ENCODE measurements around the gene PLCE1. TPM values are rescaled to one million over a fixed set of nuclear protein-coding genes. Genes with fewer than 3 reads are reported as not detected.

PLCE1 gene
- total and polyA plus RNA-seq, 2 of the 13 experiments (the other 11 are each of a cell fraction or from before 2014, with no cell fraction given) = 0.04 TPM; not detected in 1

DNA sequence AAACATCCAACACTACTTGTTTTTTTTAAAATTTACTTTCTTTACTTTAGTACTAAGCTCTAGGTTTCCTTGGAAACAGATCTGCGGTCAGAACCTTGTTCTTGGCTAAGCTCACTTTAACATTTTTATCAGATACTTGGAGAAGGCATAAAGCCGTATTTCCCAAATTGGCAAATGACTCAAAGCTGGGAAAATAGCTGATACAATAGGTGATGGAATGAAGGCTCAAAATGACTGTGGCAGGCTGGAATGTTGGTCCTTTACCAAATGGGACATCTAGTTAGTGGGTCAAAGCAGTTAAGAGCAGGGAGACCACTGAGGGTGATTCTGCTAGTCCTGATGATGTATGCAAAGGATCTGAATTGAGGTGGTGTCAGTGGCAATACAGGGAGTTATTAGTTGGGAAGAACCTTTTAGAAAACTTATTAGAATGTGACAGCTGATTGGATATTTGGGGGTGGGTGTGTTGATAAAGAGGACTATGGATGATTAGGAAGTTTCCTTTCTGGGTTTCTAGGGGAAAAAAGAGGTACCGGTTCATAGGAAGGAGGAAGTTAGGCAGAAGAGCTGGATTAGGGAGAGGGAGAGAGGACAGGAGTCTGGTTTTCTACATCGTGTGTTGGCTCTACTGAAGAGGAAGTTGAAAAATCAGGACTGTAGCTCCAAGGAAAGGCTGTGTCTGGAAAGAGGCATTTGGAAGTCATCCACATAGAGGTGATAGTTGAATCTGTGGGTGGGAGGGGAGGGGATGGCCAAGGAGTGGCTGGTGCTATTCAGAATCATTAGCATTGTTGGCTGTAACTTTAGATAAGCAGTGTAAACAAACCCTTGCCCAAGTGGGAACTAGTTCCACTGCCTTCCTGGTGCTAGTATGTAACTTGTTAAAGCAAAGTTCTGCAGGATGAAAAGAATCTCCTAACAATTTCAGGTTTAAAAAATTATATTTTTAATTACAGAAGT lies 13.1 kb downstream of the PLCE1 start:
- ChIA-PET POLR2A (no interaction called here), CTCF (ENCODE audit: low intra/inter-chr PET ratio, low total read pairs) (no interaction called here)
- WGBS (ENCODE audit: low lambda C conversion rate) = 55% methylated on average over 4 of the region's 4 CpGs
- DNase-seq (ENCODE audit: low spot score) (no peak), FAIRE-seq (no peak), ATAC-seq (no peak)
- intact Hi-C loops (cut with micrococcal nuclease; ENCODE audit: unreplicated experiment) = no loop called here
- Histone ChIP-seq H3K4me3 (replicated peaks in 1 of 3; ENCODE audit: insufficient read depth in 1 of 3, low read depth in 2 of 3, low read length in 3 of 3) (no peak overlapping the region), H3K27ac (ENCODE audit: extremely low read length, insufficient read depth, low read length) (no peak overlapping the region), H3K9ac (ENCODE audit: insufficient read depth, low read depth, low read length) (no peak overlapping the region), H4K20me1 (ENCODE audit: insufficient read depth, low read length) (no peaks in the 10 kb centered on the region), H3K79me2 (ENCODE audit: insufficient read depth, low read length) (no peaks in the 10 kb centered on the region), H2AFZ (ENCODE audit: low read length) (no peak overlapping the region), H3K27me3 (ENCODE audit: control insufficient read depth in 1 of 2, insufficient read depth in 2 of 2, low read length in 2 of 2) (no peaks in the 10 kb centered on the region), H3K9me3 (ENCODE audit: low read length) (no peaks in the 10 kb centered on the region), H3K4me1 (ENCODE audit: insufficient read depth, low read length) (no peaks in the 10 kb centered on the region), H3K36me3 (replicated peaks in 1 of 2; ENCODE audit: control insufficient read depth in 1 of 2, insufficient read depth in 2 of 2, low read length in 2 of 2) (no peaks in the 10 kb centered on the region), H3K4me2 (ENCODE audit: low read depth, low read length) (no peak overlapping the region)
- BruUV-seq (replicated peaks) = no TSS peak
- in situ Hi-C loops (cut with HindIII; ENCODE audit: extremely low pct_ligation_motif_present, low pct_unique_long_range_greater_than_20kb) = no loop called here
- TF ChIP-seq, protein P1, sequence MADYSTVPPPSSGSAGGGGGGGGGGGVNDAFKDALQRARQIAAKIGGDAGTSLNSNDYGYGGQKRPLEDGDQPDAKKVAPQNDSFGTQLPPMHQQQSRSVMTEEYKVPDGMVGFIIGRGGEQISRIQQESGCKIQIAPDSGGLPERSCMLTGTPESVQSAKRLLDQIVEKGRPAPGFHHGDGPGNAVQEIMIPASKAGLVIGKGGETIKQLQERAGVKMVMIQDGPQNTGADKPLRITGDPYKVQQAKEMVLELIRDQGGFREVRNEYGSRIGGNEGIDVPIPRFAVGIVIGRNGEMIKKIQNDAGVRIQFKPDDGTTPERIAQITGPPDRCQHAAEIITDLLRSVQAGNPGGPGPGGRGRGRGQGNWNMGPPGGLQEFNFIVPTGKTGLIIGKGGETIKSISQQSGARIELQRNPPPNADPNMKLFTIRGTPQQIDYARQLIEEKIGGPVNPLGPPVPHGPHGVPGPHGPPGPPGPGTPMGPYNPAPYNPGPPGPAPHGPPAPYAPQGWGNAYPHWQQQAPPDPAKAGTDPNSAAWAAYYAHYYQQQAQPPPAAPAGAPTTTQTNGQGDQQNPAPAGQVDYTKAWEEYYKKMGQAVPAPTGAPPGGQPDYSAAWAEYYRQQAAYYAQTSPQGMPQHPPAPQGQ (CRISPR knock-in tag; IDR thresholded peaks at IDR 0.05; ENCODE audit: borderline replicate concordance) = no peak
- TF ChIP-seq ZNF782 (CRISPR knock-in tag; IDR thresholded peaks at IDR 0.05; ENCODE audit: borderline replicate concordance) (no peak), STAG1 (CRISPR knock-in tag; IDR thresholded peaks at IDR 0.05) (no peak), NCOA2 (CRISPR knock-in tag; IDR thresholded peaks at IDR 0.05) (no peak), CBX5 (CRISPR knock-in tag; IDR thresholded peaks at IDR 0.05; ENCODE audit: borderline replicate concordance) (no peak), ZNF234 (CRISPR knock-in tag; conservative IDR thresholded peaks at IDR 0.05) (no peak), CREB1 (IDR thresholded peaks at IDR 0.05) (no peak), CREB1 (CRISPR knock-in tag; IDR thresholded peaks at IDR 0.05) (no peak), CCDC6 (CRISPR knock-in tag; IDR thresholded peaks at IDR 0.05) (no peak), ZNF230 (CRISPR knock-in tag; IDR thresholded peaks at IDR 0.05) (no peak), ZBTB21 (CRISPR knock-in tag; IDR thresholded peaks at IDR 0.05) (no peak), ATF7 (IDR thresholded peaks at IDR 0.05) (no peak), ATF7 (CRISPR knock-in tag; IDR thresholded peaks at IDR 0.05) (no peak), SNAI1 (CRISPR knock-in tag; IDR thresholded peaks at IDR 0.05; ENCODE audit: borderline replicate concordance) (no peak), AHR (CRISPR knock-in tag; IDR thresholded peaks at IDR 0.05) (no peak), ZNF263 (CRISPR knock-in tag; IDR thresholded peaks at IDR 0.05) (no peak)
- TF ChIP-seq, protein P2, sequence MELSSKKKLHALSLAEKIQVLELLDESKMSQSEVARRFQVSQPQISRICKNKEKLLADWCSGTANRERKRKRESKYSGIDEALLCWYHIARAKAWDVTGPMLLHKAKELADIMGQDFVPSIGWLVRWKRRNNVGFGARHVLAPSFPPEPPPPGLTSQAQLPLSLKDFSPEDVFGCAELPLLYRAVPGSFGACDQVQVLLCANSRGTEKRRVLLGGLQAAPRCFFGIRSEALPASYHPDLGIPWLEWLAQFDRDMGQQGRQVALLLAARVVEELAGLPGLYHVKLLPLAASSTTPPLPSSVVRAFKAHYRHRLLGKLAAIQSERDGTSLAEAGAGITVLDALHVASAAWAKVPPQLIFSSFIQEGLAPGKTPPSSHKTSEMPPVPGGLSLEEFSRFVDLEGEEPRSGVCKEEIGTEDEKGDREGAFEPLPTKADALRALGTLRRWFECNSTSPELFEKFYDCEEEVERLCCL (CRISPR knock-in tag; IDR thresholded peaks at IDR 0.05; ENCODE audit: borderline replicate concordance) = no peak
- TF ChIP-seq, protein P3, sequence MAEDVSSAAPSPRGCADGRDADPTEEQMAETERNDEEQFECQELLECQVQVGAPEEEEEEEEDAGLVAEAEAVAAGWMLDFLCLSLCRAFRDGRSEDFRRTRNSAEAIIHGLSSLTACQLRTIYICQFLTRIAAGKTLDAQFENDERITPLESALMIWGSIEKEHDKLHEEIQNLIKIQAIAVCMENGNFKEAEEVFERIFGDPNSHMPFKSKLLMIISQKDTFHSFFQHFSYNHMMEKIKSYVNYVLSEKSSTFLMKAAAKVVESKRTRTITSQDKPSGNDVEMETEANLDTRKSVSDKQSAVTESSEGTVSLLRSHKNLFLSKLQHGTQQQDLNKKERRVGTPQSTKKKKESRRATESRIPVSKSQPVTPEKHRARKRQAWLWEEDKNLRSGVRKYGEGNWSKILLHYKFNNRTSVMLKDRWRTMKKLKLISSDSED (CRISPR knock-in tag; IDR thresholded peaks at IDR 0.05) = no peak
